Astrocyte (in vitro differentiated cells and primary cell): Measurements from ENCODE around the gene WDR54. TPM values are rescaled to one million over a fixed set of nuclear protein-coding genes. Genes with fewer than 3 reads are reported as not detected.

Experiments used
- DNase-seq: peaks from one replicate; pipeline ENCODE4 v3.0.0-alpha.2; 2010; ENCODE audit warnings: low read depth
- FAIRE-seq: peaks from 2 replicates; lab custom pipeline; 2011; peaks lifted over from hg19 to GRCh38; lab: Jason Lieb, UNC
- H2AFZ ChIP-seq: 2 replicates; pipeline ENCODE4 v1.6.0; 2012; ENCODE audit warnings: low read depth, low read length, inconsistent platforms
- H3K27ac ChIP-seq: 2 replicates; pipeline ENCODE4 v1.5.1; 2011; ENCODE audit warnings: low read depth, low read length, inconsistent platforms
- H3K27me3 ChIP-seq: 2 replicates; pipeline ENCODE4 v1.6.0; 2011; ENCODE audit warnings: low read length, inconsistent platforms; ENCODE audit not compliant: insufficient read depth
- H3K36me3 ChIP-seq: 2 replicates; pipeline ENCODE4 v1.5.1; 2011; ENCODE audit warnings: low read length, inconsistent platforms; ENCODE audit not compliant: insufficient read depth
- H3K4me1 ChIP-seq: 2 replicates; pipeline ENCODE4 v1.5.1; 2011; ENCODE audit warnings: low read length, inconsistent platforms; ENCODE audit not compliant: insufficient read depth
- H3K4me2 ChIP-seq: 2 replicates; pipeline ENCODE4 v1.6.0; 2012; ENCODE audit warnings: low read length, inconsistent platforms
- H3K4me3 ChIP-seq: 2 replicates; pipeline ENCODE4 v1.5.1; 2011; ENCODE audit warnings: low read depth, mild to moderate bottlenecking, low read length, inconsistent platforms; ENCODE audit not compliant: insufficient read depth
- H3K79me2 ChIP-seq: 2 replicates; pipeline ENCODE4 v1.6.0; 2012; ENCODE audit warnings: mild to moderate bottlenecking, low read length, inconsistent platforms; ENCODE audit not compliant: insufficient read depth
- H3K9ac ChIP-seq: 2 replicates; pipeline ENCODE4 v1.6.0; 2012; ENCODE audit warnings: mild to moderate bottlenecking, low read length, inconsistent platforms
- H3K9me3 ChIP-seq: 2 replicates; pipeline ENCODE4 v1.5.1; 2012; ENCODE audit warnings: low read depth, mild to moderate bottlenecking, low read length, inconsistent platforms; ENCODE audit not compliant: insufficient read depth
- H4K20me1 ChIP-seq: 2 replicates; pipeline ENCODE4 v1.6.0; 2012; ENCODE audit warnings: low read length, inconsistent platforms; ENCODE audit not compliant: insufficient read depth
- H3K27ac Mint-ChIP-seq: one replicate; pipeline ENCODE4 v1.8.0; 2021; ENCODE audit warnings: mild to moderate bottlenecking, mixed read lengths; ENCODE audit not compliant: unreplicated experiment
- H3K27me3 Mint-ChIP-seq: one replicate; pipeline ENCODE4 v1.8.0; 2021; ENCODE audit warnings: low read depth, mixed read lengths; ENCODE audit not compliant: unreplicated experiment
- H3K36me3 Mint-ChIP-seq: one replicate; pipeline ENCODE4 v1.8.0; 2021; ENCODE audit warnings: low read depth, mixed read lengths; ENCODE audit not compliant: unreplicated experiment
- H3K4me1 Mint-ChIP-seq: one replicate; pipeline ENCODE4 v1.8.0; 2021; ENCODE audit warnings: low read depth, mixed read lengths; ENCODE audit not compliant: unreplicated experiment
- H3K4me3 Mint-ChIP-seq: one replicate; pipeline ENCODE4 v1.8.0; 2021; ENCODE audit warnings: mild to moderate bottlenecking, moderate library complexity, mixed read lengths; ENCODE audit not compliant: unreplicated experiment
- H3K9me3 Mint-ChIP-seq: one replicate; pipeline ENCODE4 v1.8.0; 2021; ENCODE audit warnings: mild to moderate bottlenecking, mixed read lengths; ENCODE audit not compliant: unreplicated experiment
- CTCF ChIP-seq: IDR thresholded peaks from 2 replicates; pipeline ENCODE4 v1.5.1; 2011; ENCODE audit warnings: low read depth, mild to moderate bottlenecking, inconsistent platforms, low read length, moderate library complexity; ENCODE audit not compliant: insufficient read depth
- EZH2 ChIP-seq: IDR thresholded peaks from 2 replicates; pipeline ENCODE4 v1.6.1; 2012; ENCODE audit warnings: mild to moderate bottlenecking, low read length, inconsistent platforms; ENCODE audit not compliant: insufficient read depth
- total RNA-seq: library from RNA; stranded (reverse); gene quantifications from 2 replicates; pipeline ENCODE4 v1.2.1, GENCODE V29; 2021

WDR54 gene
- total RNA-seq, 1 donor from 2014 or later, result 14.8 TPM

GRCh38 chr2:74440378-74441169, 19.0 kb downstream of the WDR54 start:
- FAIRE-seq, result no peak
- peaks cover 30% of the 10 kb centered on the region for H4K20me1 ChIP-seq
- Mint-ChIP-seq H3K4me1 (peaks cover 34% of the 10 kb centered on the region), H3K27me3 (peaks cover 1% of the 10 kb centered on the region), H3K36me3 (peaks cover 4% of the 10 kb centered on the region), H3K4me3 (peak overlapping the region; percentile 90), H3K9me3 (no peaks in the 10 kb centered on the region), H3K27ac (peak overlapping the region; percentile 88)
- H2AFZ ChIP-seq, result peak overlapping the region; percentile 80
- H3K4me1 ChIP-seq, result peaks cover 50% of the 10 kb centered on the region
- peak overlapping the region; percentile 81 for H3K9ac ChIP-seq
- H3K4me3 ChIP-seq, result peak overlapping the region; percentile 75
- DNase-seq, result peak; percentile 64
- H3K27me3 ChIP-seq, result peaks cover 10% of the 10 kb centered on the region
- no peak for TF ChIP-seq CTCF
- no peak for TF ChIP-seq EZH2
- peaks cover 30% of the 10 kb centered on the region for H3K79me2 ChIP-seq
- peak overlapping the region; percentile 27 for H3K27ac ChIP-seq
- no peaks in the 10 kb centered on the region for H3K9me3 ChIP-seq
- no peaks in the 10 kb centered on the region for H3K36me3 ChIP-seq
- H3K4me2 ChIP-seq, result peak overlapping the region; percentile 96

GRCh38 chr2:74441170-74441689, 19.7 kb downstream of the WDR54 start:
- TF ChIP-seq CTCF, result no peak
- TF ChIP-seq EZH2, result no peak
- Histone ChIP-seq H4K20me1 (peaks cover 28% of the 10 kb centered on the region), H3K4me3 (no peak overlapping the region), H3K4me1 (peaks cover 50% of the 10 kb centered on the region), H3K4me2 (peak overlapping the region; percentile 96), H3K9me3 (no peaks in the 10 kb centered on the region), H3K79me2 (peaks cover 30% of the 10 kb centered on the region), H3K27me3 (peaks cover 10% of the 10 kb centered on the region), H3K9ac (no peak overlapping the region), H3K36me3 (no peaks in the 10 kb centered on the region), H2AFZ (peak overlapping the region; percentile 80), H3K27ac (no peak overlapping the region)
- Mint-ChIP-seq H3K27ac (peak overlapping the region; percentile 58), H3K36me3 (peaks cover 2% of the 10 kb centered on the region), H3K9me3 (no peaks in the 10 kb centered on the region), H3K27me3 (peaks cover 1% of the 10 kb centered on the region), H3K4me3 (peak overlapping the region; percentile 87), H3K4me1 (peaks cover 32% of the 10 kb centered on the region)
- DNase-seq, result no peak
- FAIRE-seq, result no peak
